GM23338 (cell line): ENCODE measurements around the gene CHAMP1. TPM values are rescaled to one million over a fixed set of nuclear protein-coding genes. Genes with fewer than 3 reads are reported as not detected.

Experiments used
- ATAC-seq: fragments of 200-7000 bp; cut with Tn5 transposase; 3 replicates; pipeline ENCODE4 v1.9.1; 2020
- DNase-seq: peaks from one replicate; pipeline ENCODE4 v3.0.0-alpha.2; 2015; ENCODE audit warnings: low spot score
- H2AFZ ChIP-seq: fragments of 200-600 bp; sonication (generic); 2 replicates; pipeline ENCODE4 v1.8.0; 2016; ENCODE audit warnings: antibody characterized with exemption, mild to moderate bottlenecking, moderate library complexity
- H3F3A ChIP-seq: fragments of 200-600 bp; sonication (generic); replicated peaks from 2 replicates; pipeline ENCODE4 v1.8.0; 2017; ENCODE audit warnings: antibody characterized with exemption, mixed run types, low read depth
- H3K27ac ChIP-seq: fragments of 200-600 bp; sonication (generic); 2 replicates; pipeline ENCODE4 v1.6.1; 2016; ENCODE audit warnings: low read depth
- H3K27me3 ChIP-seq: fragments of 200-600 bp; sonication (generic); 2 replicates; pipeline ENCODE4 v1.8.0; 2016; ENCODE audit warnings: mild to moderate bottlenecking, mixed run types, moderate library complexity; ENCODE audit not compliant: insufficient read depth
- H3K36me3 ChIP-seq: fragments of 200-600 bp; sonication (generic); 2 replicates; pipeline ENCODE4 v1.8.0; 2016; ENCODE audit warnings: mild to moderate bottlenecking; ENCODE audit not compliant: insufficient read depth
- H3K4me1 ChIP-seq: fragments of 200-600 bp; sonication (generic); 2 replicates; pipeline ENCODE4 v1.8.0; 2016; ENCODE audit warnings: mild to moderate bottlenecking, moderate library complexity; ENCODE audit not compliant: insufficient read depth
- H3K4me2 ChIP-seq: fragments of 200-600 bp; sonication (generic); 2 replicates; pipeline ENCODE4 v1.7.1; 2017; ENCODE audit warnings: mixed run types
- H3K4me3 ChIP-seq: fragments of 200-600 bp; sonication (generic); 2 replicates; pipeline ENCODE4 v1.6.1; 2016; ENCODE audit warnings: mixed run types
- H3K79me2 ChIP-seq: fragments of 200-600 bp; sonication (generic); replicated peaks from 2 replicates; pipeline ENCODE4 v1.8.0; 2017; ENCODE audit warnings: mild to moderate bottlenecking; ENCODE audit not compliant: insufficient read depth
- H3K9me2 ChIP-seq: fragments of 200-600 bp; sonication (generic); 2 replicates; pipeline ENCODE4 v1.8.0; 2017; ENCODE audit not compliant: insufficient read depth
- H4K20me1 ChIP-seq: fragments of 200-600 bp; sonication (generic); replicated peaks from 2 replicates; pipeline ENCODE4 v1.8.0; 2017; ENCODE audit warnings: mild to moderate bottlenecking; ENCODE audit not compliant: insufficient read depth
- H3K27ac Mint-ChIP-seq: 2 replicates; pipeline ENCODE4 v1.8.0; 2020; ENCODE audit warnings: inconsistent platforms, mild to moderate bottlenecking, moderate library complexity, mixed read lengths
- H3K27me3 Mint-ChIP-seq: 3 replicates; pipeline ENCODE4 v1.8.0; 2022; ENCODE audit warnings: low read depth, mild to moderate bottlenecking, moderate library complexity, mixed read lengths, inconsistent platforms; ENCODE audit not compliant: insufficient read depth, poor library complexity
- H3K36me3 Mint-ChIP-seq: 3 replicates; pipeline ENCODE4 v1.8.0; 2021; ENCODE audit warnings: low read depth, mild to moderate bottlenecking, inconsistent platforms, moderate library complexity, mixed read lengths
- H3K4me1 Mint-ChIP-seq: 3 replicates; pipeline ENCODE4 v1.8.0; 2020; ENCODE audit warnings: mild to moderate bottlenecking, inconsistent platforms, mixed read lengths
- H3K4me3 Mint-ChIP-seq: 3 replicates; pipeline ENCODE4 v1.8.0; 2021; ENCODE audit warnings: moderate library complexity, mild to moderate bottlenecking, inconsistent platforms, mixed read lengths
- H3K9me3 Mint-ChIP-seq: 3 replicates; pipeline ENCODE4 v1.8.0; 2020; ENCODE audit warnings: moderate library complexity, mild to moderate bottlenecking, inconsistent platforms, mixed read lengths
- EZH2 ChIP-seq: fragments of 200-600 bp; sonication (generic); IDR thresholded peaks from one replicate; pipeline ENCODE4 v1.8.0; 2017; ENCODE audit warnings: antibody characterized with exemption, mild to moderate bottlenecking, low read depth; ENCODE audit not compliant: unreplicated experiment
- EZH2phosphoT487 ChIP-seq: fragments of 200-600 bp; sonication (generic); IDR thresholded peaks from one replicate; pipeline ENCODE4 v1.8.1; 2018; ENCODE audit warnings: antibody characterized with exemption; ENCODE audit not compliant: unreplicated experiment
- JUNB ChIP-seq: IDR thresholded peaks from one replicate; pipeline ENCODE4 v1.6.1; 2016; ENCODE audit warnings: antibody characterized with exemption; ENCODE audit not compliant: unreplicated experiment
- NANOG ChIP-seq: IDR thresholded peaks from 2 replicates; pipeline ENCODE4 v1.6.1; 2016; ENCODE audit warnings: antibody characterized with exemption, borderline replicate concordance
- REST ChIP-seq: IDR thresholded peaks from one replicate; pipeline ENCODE4 v1.6.1; 2018; ENCODE audit warnings: antibody characterized with exemption; ENCODE audit not compliant: unreplicated experiment
- STAT1 ChIP-seq: IDR thresholded peaks from one replicate; pipeline ENCODE4 v1.6.1; 2016; ENCODE audit warnings: antibody characterized with exemption; ENCODE audit not compliant: unreplicated experiment
- ZNF114 ChIP-seq: fragments of 250-450 bp; sonication (Bioruptor Pico); IDR thresholded peaks from 2 replicates; pipeline ENCODE4 v1.5.0; 2020; ENCODE audit warnings: mild to moderate bottlenecking, moderate library complexity
- ZNF331 ChIP-seq: fragments of 250-450 bp; sonication (Bioruptor Pico); IDR thresholded peaks from 2 replicates; pipeline ENCODE4 v1.5.0; 2020; ENCODE audit warnings: low read depth, mild to moderate bottlenecking, moderate library complexity
- ZNF462 ChIP-seq: fragments of 250-450 bp; sonication (Bioruptor Pico); IDR thresholded peaks from 2 replicates; pipeline ENCODE4 v1.5.0; 2020; ENCODE audit warnings: mild to moderate bottlenecking, moderate library complexity
- polyA plus RNA-seq: library from polyadenylated mRNA; unstranded; fragments of >200 nt; fragmentation: Nextera tagmentation; extraction: Ambion mirVana; gene quantifications from 2 replicates; pipeline ENCODE4 v1.2.1, GENCODE V29; 2016
- total RNA-seq: library from RNA; depleted of rRNA; stranded (reverse); fragments of >200 nt; shearing (Covaris generic); gene quantifications from 2 replicates; pipeline ENCODE4 v1.2.3, GENCODE V29; 2014

Gene CHAMP1
- total and polyA plus RNA-seq, 2 experiments from 2014 or later: 32.8 to 39.1 TPM

GRCh38 chr13:114299604-114300305 lies 14.5 kb upstream of the CHAMP1 start (continued):
- TF ChIP-seq ZNF462 (CRISPR knock-in tag): no peak

GRCh38 chr13:114303700-114304327 lies 10.5 kb upstream of the CHAMP1 start:
- Histone ChIP-seq H4K20me1 (peaks cover 7% of the 10 kb centered on the region; the same call in 1 of the 2 replicates), H3K79me2 (no peaks in the 10 kb centered on the region), H3K4me3 (no peak overlapping the region), H3K36me3 (peaks cover 40% of the 10 kb centered on the region), H3K27ac (no peak overlapping the region), H3F3A (no peaks in the 10 kb centered on the region), H3K4me1 (no peaks in the 10 kb centered on the region), H3K27me3 (no peaks in the 10 kb centered on the region), H3K4me2 (no peak overlapping the region), H2AFZ (no peak overlapping the region), H3K9me2 (no peaks in the 10 kb centered on the region)
- H3K27me3 Mint-ChIP-seq: peaks cover 5% of the 10 kb centered on the region
- H3K27ac Mint-ChIP-seq: no peak overlapping the region
- H3K4me3 Mint-ChIP-seq: no peak overlapping the region
- no peak for ATAC-seq
- H3K9me3 Mint-ChIP-seq: no peaks in the 10 kb centered on the region
- peaks cover 70% of the 10 kb centered on the region for H3K36me3 Mint-ChIP-seq
- TF ChIP-seq ZNF114 (no peak), EZH2phosphoT487 (no peak), NANOG (no peak), STAT1 (no peak), ZNF331 (CRISPR knock-in tag) (no peak), REST (no peak), JUNB (no peak), EZH2 (no peak)
- H3K4me1 Mint-ChIP-seq: no peaks in the 10 kb centered on the region
- DNase-seq: no peak
